ENCODE data around the gene ANXA8L1. TPM values are rescaled to one million over a fixed set of nuclear protein-coding genes. Genes with fewer than 3 reads are reported as not detected.
"Not testable (repeated sequence)": the region's sequence is repeated elsewhere in the genome, so short reads cannot be mapped to it uniquely, and the experiment has no call there.

ANXA8L1 gene
- not detected in 2 replicates for total RNA-seq

GRCh38 chr10:46375406-46375805 lies at the start of gene ANXA8L1:
TSS of gene ANXA8L1 (plus strand) at chr10:46375776. CDS start at chr10:46375852, 76 bp downstream.
- H3K36me3 Mint-ChIP-seq (ENCODE audit: low read depth); H3K27ac Mint-ChIP-seq; H3K27me3 Mint-ChIP-seq (ENCODE audit: low read depth); H3K4me3 Mint-ChIP-seq (ENCODE audit: low read depth); intact Hi-C loops (cut with micrococcal nuclease); H3K4me1 Mint-ChIP-seq (ENCODE audit: low read depth); H3K9me3 Mint-ChIP-seq; DNase-seq (ENCODE audit: low spot score): not testable (repeated sequence)

GRCh38 chr10:46326066-46326465 lies 49.5 kb upstream of the ANXA8L1 start:
- H3K27me3 Mint-ChIP-seq (ENCODE audit: low read depth) = peaks cover 7% of the 10 kb centered on the region
- H3K4me3 Mint-ChIP-seq (ENCODE audit: low read depth) = no peak overlapping the region
- intact Hi-C loops (cut with micrococcal nuclease) = no loop called here
- H3K4me1 Mint-ChIP-seq (ENCODE audit: low read depth) = no peaks in the 10 kb centered on the region
- H3K36me3 Mint-ChIP-seq (ENCODE audit: low read depth) = no peaks in the 10 kb centered on the region
- H3K27ac Mint-ChIP-seq = no peak overlapping the region
- DNase-seq (ENCODE audit: low spot score) = no peak
- H3K9me3 Mint-ChIP-seq = no peaks in the 10 kb centered on the region

GRCh38 chr10:46326971-46327370 lies 48.6 kb upstream of the ANXA8L1 start:
- Mint-ChIP-seq H3K27ac (no peak overlapping the region), H3K4me3 (ENCODE audit: low read depth) (no peak overlapping the region), H3K9me3 (no peaks in the 10 kb centered on the region), H3K27me3 (ENCODE audit: low read depth) (peaks cover 4% of the 10 kb centered on the region), H3K4me1 (ENCODE audit: low read depth) (no peaks in the 10 kb centered on the region), H3K36me3 (ENCODE audit: low read depth) (no peaks in the 10 kb centered on the region)
- intact Hi-C loops (cut with micrococcal nuclease) = no loop called here
- no peak for DNase-seq (ENCODE audit: low spot score)

GRCh38 chr10:46327685-46328084 lies 47.9 kb upstream of the ANXA8L1 start:
- Mint-ChIP-seq H3K4me3 (ENCODE audit: low read depth) (no peak overlapping the region), H3K27me3 (ENCODE audit: low read depth) (peaks cover 4% of the 10 kb centered on the region), H3K27ac (no peak overlapping the region), H3K4me1 (ENCODE audit: low read depth) (no peaks in the 10 kb centered on the region), H3K9me3 (no peaks in the 10 kb centered on the region), H3K36me3 (ENCODE audit: low read depth) (no peaks in the 10 kb centered on the region)
- intact Hi-C loops (cut with micrococcal nuclease) = no loop called here
- no peak for DNase-seq (ENCODE audit: low spot score)

GRCh38 chr10:46328853-46329689 lies 46.5 kb upstream of the ANXA8L1 start:
- H3K9me3 Mint-ChIP-seq = no peaks in the 10 kb centered on the region
- H3K36me3 Mint-ChIP-seq (ENCODE audit: low read depth) = no peaks in the 10 kb centered on the region
- H3K27me3 Mint-ChIP-seq (ENCODE audit: low read depth) = no peaks in the 10 kb centered on the region
- H3K4me1 Mint-ChIP-seq (ENCODE audit: low read depth) = no peaks in the 10 kb centered on the region
- H3K27ac Mint-ChIP-seq = no peak overlapping the region
- no peak for DNase-seq (ENCODE audit: low spot score)
- H3K4me3 Mint-ChIP-seq (ENCODE audit: low read depth) = no peak overlapping the region
- intact Hi-C loops (cut with micrococcal nuclease) = no loop called here

GRCh38 chr10:46329690-46330016 lies 45.9 kb upstream of the ANXA8L1 start:
- H3K27me3 Mint-ChIP-seq (ENCODE audit: low read depth) = no peaks in the 10 kb centered on the region
- no peak for DNase-seq (ENCODE audit: low spot score)
- intact Hi-C loops (cut with micrococcal nuclease) = no loop called here
- no peaks in the 10 kb centered on the region for H3K9me3 Mint-ChIP-seq
- H3K36me3 Mint-ChIP-seq (ENCODE audit: low read depth) = no peaks in the 10 kb centered on the region
- H3K4me1 Mint-ChIP-seq (ENCODE audit: low read depth) = no peaks in the 10 kb centered on the region
- H3K27ac Mint-ChIP-seq = no peak overlapping the region
- H3K4me3 Mint-ChIP-seq (ENCODE audit: low read depth) = no peak overlapping the region

- H3K4me3 Mint-ChIP-seq (ENCODE audit: low read depth) = no peak overlapping the region
- no peak for DNase-seq (ENCODE audit: low spot score)
- H3K27me3 Mint-ChIP-seq (ENCODE audit: low read depth) = no peaks in the 10 kb centered on the region
- no peaks in the 10 kb centered on the region for H3K4me1 Mint-ChIP-seq (ENCODE audit: low read depth)
- H3K27ac Mint-ChIP-seq = no peak overlapping the region
- intact Hi-C loops (cut with micrococcal nuclease) = no loop called here
- no peaks in the 10 kb centered on the region for H3K36me3 Mint-ChIP-seq (ENCODE audit: low read depth)
- no peaks in the 10 kb centered on the region for H3K9me3 Mint-ChIP-seq
Measured at GRCh38 chr10:46330894-46331293, 44.7 kb upstream of the ANXA8L1 start.

- H3K27ac Mint-ChIP-seq; H3K9me3 Mint-ChIP-seq; H3K36me3 Mint-ChIP-seq (ENCODE audit: low read depth); H3K4me3 Mint-ChIP-seq (ENCODE audit: low read depth); DNase-seq (ENCODE audit: low spot score); intact Hi-C loops (cut with micrococcal nuclease); H3K27me3 Mint-ChIP-seq (ENCODE audit: low read depth); H3K4me1 Mint-ChIP-seq (ENCODE audit: low read depth): not testable (repeated sequence)
Measured at GRCh38 chr10:46365484-46365883, 10.1 kb upstream of the ANXA8L1 start.

- H3K36me3 Mint-ChIP-seq (ENCODE audit: low read depth); H3K4me1 Mint-ChIP-seq (ENCODE audit: low read depth); DNase-seq (ENCODE audit: low spot score); H3K27ac Mint-ChIP-seq; H3K27me3 Mint-ChIP-seq (ENCODE audit: low read depth); intact Hi-C loops (cut with micrococcal nuclease); H3K9me3 Mint-ChIP-seq; H3K4me3 Mint-ChIP-seq (ENCODE audit: low read depth): not testable (repeated sequence)
Measured at GRCh38 chr10:46367209-46367608, 8.4 kb upstream of the ANXA8L1 start.

- H3K4me3 Mint-ChIP-seq (ENCODE audit: low read depth); DNase-seq (ENCODE audit: low spot score); H3K36me3 Mint-ChIP-seq (ENCODE audit: low read depth); H3K4me1 Mint-ChIP-seq (ENCODE audit: low read depth); intact Hi-C loops (cut with micrococcal nuclease); H3K27ac Mint-ChIP-seq; H3K27me3 Mint-ChIP-seq (ENCODE audit: low read depth); H3K9me3 Mint-ChIP-seq: not testable (repeated sequence)
Measured at GRCh38 chr10:46367666-46368240, 7.8 kb upstream of the ANXA8L1 start.

- DNase-seq (ENCODE audit: low spot score); H3K9me3 Mint-ChIP-seq; H3K27ac Mint-ChIP-seq; H3K27me3 Mint-ChIP-seq (ENCODE audit: low read depth); H3K4me3 Mint-ChIP-seq (ENCODE audit: low read depth); H3K4me1 Mint-ChIP-seq (ENCODE audit: low read depth); intact Hi-C loops (cut with micrococcal nuclease); H3K36me3 Mint-ChIP-seq (ENCODE audit: low read depth): not testable (repeated sequence)
Measured at GRCh38 chr10:46368956-46369355, 6.6 kb upstream of the ANXA8L1 start.

GRCh38 chr10:46374410-46374809 lies 1.2 kb upstream of the ANXA8L1 start:
- H3K36me3 Mint-ChIP-seq (ENCODE audit: low read depth); H3K4me1 Mint-ChIP-seq (ENCODE audit: low read depth); H3K4me3 Mint-ChIP-seq (ENCODE audit: low read depth); H3K9me3 Mint-ChIP-seq; H3K27ac Mint-ChIP-seq; H3K27me3 Mint-ChIP-seq (ENCODE audit: low read depth); DNase-seq (ENCODE audit: low spot score); intact Hi-C loops (cut with micrococcal nuclease): not testable (repeated sequence)

- DNase-seq (ENCODE audit: low spot score); H3K4me3 Mint-ChIP-seq (ENCODE audit: low read depth); intact Hi-C loops (cut with micrococcal nuclease); H3K27ac Mint-ChIP-seq; H3K36me3 Mint-ChIP-seq (ENCODE audit: low read depth); H3K4me1 Mint-ChIP-seq (ENCODE audit: low read depth); H3K27me3 Mint-ChIP-seq (ENCODE audit: low read depth); H3K9me3 Mint-ChIP-seq: not testable (repeated sequence)
Measured at GRCh38 chr10:46377022-46377421, 1.4 kb downstream of the ANXA8L1 start.
